ENCODE results near the gene ABCG1. TPM values are rescaled to one million over a fixed set of nuclear protein-coding genes. Genes with fewer than 3 reads are reported as not detected.

Gene ABCG1
- total RNA-seq: 41.6 and 50.8 TPM in 2 replicates

DNA sequence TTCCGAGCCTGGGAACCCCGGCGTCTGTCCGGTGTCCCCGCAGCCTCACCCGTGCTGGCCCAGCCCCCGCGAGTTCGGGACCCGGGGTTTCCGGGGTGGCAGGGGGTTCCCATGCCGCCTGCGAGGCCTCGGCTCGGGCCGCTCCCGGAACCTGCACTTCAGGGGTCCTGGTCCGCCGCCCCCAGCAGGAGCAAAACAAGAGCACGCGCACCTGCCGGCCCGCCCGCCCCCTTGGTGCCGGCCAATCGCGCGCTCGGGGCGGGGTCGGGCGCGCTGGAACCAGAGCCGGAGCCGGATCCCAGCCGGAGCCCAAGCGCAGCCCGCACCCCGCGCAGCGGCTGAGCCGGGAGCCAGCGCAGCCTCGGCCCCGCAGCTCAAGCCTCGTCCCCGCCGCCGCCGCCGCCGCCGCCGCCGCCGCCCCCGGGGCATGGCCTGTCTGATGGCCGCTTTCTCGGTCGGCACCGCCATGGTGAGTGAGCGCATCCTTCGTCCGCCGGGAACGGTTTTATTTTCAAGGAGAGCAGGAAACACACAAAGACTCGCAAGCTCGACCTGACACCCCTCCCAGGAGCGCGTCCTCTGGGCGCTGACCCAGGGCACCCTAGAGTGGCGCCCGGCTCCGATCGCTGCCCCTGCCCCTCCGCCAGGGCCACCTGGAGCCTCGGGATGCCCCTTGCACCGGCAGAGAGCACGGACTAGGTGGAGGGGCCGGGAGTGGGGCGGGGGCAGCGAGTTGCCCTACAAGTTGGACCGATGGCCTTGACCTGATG is at the start of gene ABCG1:
Gene ABCG1 (plus strand): TSS at position 305 of the 770 bp plus-strand sequence. CDS start 123 bp downstream, at position 428.

DNA sequence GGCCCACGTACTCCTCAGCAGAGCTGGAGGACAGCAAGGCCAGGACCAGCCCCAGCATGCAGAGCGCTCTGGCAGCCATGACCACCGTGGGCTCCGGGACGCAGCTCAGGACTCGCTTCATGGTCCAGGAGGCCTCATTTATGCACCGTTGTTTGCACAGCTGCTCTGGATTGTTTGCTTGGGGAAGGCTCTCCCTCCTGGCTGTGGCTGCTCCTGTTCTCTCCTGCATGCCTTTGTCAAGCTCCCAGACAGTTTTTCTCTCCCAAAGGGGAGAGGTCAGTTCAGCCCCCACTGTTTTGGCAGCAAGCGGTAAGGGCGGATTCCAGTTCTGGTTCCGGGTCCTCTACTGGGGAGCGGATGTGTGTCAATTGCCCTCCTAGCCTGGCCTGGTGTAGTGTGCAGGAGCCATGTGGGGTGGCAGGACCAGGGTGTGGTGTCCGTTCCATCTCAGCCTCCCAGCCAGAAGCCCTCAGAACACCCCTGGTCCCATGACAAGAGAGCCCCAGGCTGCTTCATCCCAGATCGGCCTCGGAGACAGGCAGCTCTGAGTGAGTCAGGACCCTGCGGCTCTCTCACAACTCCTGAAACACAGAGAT is 96.5 kb downstream of the ABCG1 start, which contains the start of gene TFF3:
Gene TFF3 (minus strand): TSS at position 114 of the 596 bp plus-strand sequence. CDS start 35 bp downstream, at position 79.

Other genes with a start within 250 kb of the ABCG1 start
- 3.0 and 5.6 TPM in 2 replicates for gene ZBTB21, start 208.8 kb upstream of the ABCG1 start, total RNA-seq
- not detected in 2 replicates for gene UMODL1, start 147.8 kb upstream of the ABCG1 start, total RNA-seq
- gene TFF3, start 96.3 kb downstream of the ABCG1 start, total RNA-seq: not detected in 2 replicates
- not detected in 2 replicates for gene TFF2, start 131.9 kb downstream of the ABCG1 start, total RNA-seq
- gene TFF1, start 147.4 kb downstream of the ABCG1 start, total RNA-seq: not detected in 2 replicates
- gene TMPRSS3, start 176.9 kb downstream of the ABCG1 start, total RNA-seq: not detected in 2 replicates
- not detected in 2 replicates for gene UBASH3A, start 184.8 kb downstream of the ABCG1 start, total RNA-seq

Data from endothelial cell of coronary artery (primary cell).